ENCODE results near the gene MARCHF10.

GRCh38 chr17:62660629-62661118 lies 147.4 kb downstream of the MARCHF10 start:
- TF ChIP-seq CEBPB (IDR thresholded peaks at IDR 0.05; ENCODE audit: low read depth) = no peak
- no peak for TF ChIP-seq POLR2A (IDR thresholded peaks at IDR 0.05; ENCODE audit: borderline replicate concordance, extremely low read depth, insufficient read depth, insufficient read length)
- TF ChIP-seq YY1 (IDR thresholded peaks at IDR 0.05; ENCODE audit: extremely low read depth, insufficient replicate concordance, low read depth, low read length) = no peak
- TF ChIP-seq SIN3A (IDR thresholded peaks at IDR 0.05; ENCODE audit: low read depth) = no peak
- TF ChIP-seq JUND (IDR thresholded peaks at IDR 0.05) = no peak
- no peak for TF ChIP-seq CTCF (IDR thresholded peaks at IDR 0.05 in 2 of 3, conservative IDR thresholded peaks at IDR 0.05 in 1 of 3; ENCODE audit: borderline replicate concordance in 1 of 3, insufficient read depth in 1 of 3, low read depth in 2 of 3, low read length in 2 of 3)
- TF ChIP-seq RAD21 (IDR thresholded peaks at IDR 0.05; ENCODE audit: low read depth) = no peak
- TF ChIP-seq ELF1 (IDR thresholded peaks at IDR 0.05; ENCODE audit: borderline replicate concordance, low read depth) = no peak
- no peak for TF ChIP-seq EZH2 (IDR thresholded peaks at IDR 0.05)
